GM10847 (cell line): ENCODE measurements around the gene COLEC12.

Source experiments
- POLR2A ChIP-seq: IDR thresholded peaks from 2 replicates; pipeline ENCODE4 v1.6.1; 2011; ENCODE audit not compliant: insufficient read length; ENCODE audit errors: extremely low read depth

COLEC12 gene

GRCh38 chr18:500632-501405, at the start of gene COLEC12:
TSS of gene COLEC12 (minus strand) at chr18:500701. CDS start at chr18:500514, 187 bp downstream.
- no peak for TF ChIP-seq POLR2A

GRCh38 chr18:549967-550366, 49.5 kb upstream of the COLEC12 start:
- no peak for TF ChIP-seq POLR2A

DNA sequence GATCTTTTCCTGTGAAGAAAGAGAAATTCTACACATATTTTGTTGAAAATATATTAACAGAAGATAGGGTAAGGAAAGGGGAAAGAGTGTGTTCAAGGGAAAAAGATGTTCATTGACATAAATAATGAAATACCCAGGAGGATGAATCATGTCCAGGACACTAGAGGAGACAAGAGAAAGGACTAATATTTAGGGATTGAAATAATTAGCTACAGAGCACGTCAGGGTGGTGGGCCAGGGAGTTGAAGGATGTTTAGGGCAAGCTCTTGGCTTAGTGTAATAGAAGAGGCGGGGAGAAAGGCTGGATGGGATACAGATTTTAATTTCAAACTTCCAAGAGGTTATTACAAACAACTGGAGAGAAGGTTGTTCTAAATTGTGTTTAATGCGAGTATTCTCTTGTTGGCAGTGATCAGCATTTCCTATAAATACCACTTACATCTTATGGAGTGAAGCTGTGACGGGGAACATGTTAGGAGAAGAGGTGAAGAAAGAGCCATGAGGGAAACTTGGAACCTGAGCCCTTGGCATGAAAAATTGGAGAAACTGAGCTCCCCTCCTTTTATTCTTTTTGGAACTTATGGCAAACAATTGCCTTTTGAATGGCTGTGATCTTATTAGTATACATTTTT, 43.1 kb upstream of the COLEC12 start:
- TF ChIP-seq POLR2A, result no peak

- TF ChIP-seq POLR2A, result no peak
These were observed 33.6 kb upstream of the COLEC12 start for GRCh38 chr18:533995-534601.

DNA sequence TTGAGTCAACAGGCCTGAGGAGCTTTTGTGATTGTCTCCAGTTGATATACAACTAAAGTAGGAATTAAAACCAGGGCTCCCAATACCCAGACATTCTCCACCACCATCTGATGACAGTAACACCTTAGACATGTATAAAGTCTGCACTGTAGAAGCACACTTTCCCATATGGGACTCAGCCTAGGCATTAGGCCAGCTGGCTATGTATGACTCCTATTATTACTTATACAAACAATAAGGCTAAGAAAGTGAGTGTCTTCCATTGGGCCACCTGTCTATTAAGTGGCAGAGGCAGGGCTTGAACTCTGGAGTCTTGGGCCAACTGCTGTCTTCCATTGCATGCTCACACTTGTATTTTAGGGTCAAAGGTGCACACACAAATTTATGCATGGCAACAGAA, 32.1 kb upstream of the COLEC12 start:
- no peak for TF ChIP-seq POLR2A

DNA sequence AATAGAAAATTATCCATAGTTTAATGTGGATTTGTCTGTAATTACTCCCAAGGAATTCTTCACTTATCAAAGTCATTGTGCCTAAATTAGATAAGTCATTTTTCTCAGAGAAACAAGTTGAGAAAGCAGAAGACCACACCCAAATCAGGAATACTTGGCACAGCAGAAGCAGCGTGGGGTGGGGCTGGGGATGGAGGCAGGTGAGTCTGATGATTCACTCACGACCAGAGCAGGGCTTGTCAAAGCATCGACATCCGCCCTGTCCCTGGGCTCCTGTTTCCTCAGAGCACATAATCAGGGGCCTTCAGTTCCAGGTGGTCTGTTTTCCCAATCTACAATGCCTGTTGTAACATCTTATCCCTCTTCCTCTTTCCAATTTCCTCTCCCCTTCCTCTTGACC, 31.5 kb upstream of the COLEC12 start:
- TF ChIP-seq POLR2A, result no peak

DNA sequence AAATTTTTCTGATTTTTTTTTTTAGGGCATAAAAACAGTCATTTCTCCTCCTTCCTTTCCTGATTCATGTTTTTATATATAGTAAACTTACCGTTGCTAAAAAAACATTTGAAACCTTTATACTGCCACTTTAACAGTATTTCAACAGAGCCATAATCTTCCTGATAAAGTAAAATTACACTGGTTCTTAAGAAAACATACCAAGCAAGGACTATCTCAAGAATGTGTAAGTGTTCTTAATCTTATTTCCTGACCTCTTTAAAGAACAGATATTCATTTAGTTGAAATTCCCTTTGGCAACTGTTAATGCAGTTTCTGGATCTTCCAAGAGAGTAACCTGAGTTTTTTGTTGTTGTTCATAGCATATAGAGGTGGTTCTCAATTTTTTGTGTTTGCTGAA, 26.6 kb upstream of the COLEC12 start:
- no peak for TF ChIP-seq POLR2A

DNA sequence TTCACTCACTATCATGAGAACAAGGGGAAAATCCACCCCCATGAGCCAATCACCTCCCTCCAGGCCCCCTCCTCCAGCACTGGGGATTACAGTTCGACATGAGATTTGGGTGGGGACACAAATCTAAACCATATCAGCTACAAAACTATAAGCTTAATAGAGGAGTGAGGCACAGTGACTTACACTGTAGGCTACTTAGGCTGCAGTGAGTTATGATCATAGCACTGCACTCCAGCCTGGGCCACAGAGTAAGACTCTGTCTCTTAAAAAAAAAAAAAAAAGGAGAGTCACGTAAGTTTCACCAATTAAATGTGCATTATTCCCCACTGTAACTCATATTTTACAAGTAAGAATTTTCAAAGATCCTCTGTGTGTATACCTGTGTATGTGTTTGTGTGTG, 26.2 kb upstream of the COLEC12 start:
- no peak for TF ChIP-seq POLR2A

- TF ChIP-seq POLR2A, result no peak
These were observed 24.7 kb upstream of the COLEC12 start for GRCh38 chr18:525036-525797.

DNA sequence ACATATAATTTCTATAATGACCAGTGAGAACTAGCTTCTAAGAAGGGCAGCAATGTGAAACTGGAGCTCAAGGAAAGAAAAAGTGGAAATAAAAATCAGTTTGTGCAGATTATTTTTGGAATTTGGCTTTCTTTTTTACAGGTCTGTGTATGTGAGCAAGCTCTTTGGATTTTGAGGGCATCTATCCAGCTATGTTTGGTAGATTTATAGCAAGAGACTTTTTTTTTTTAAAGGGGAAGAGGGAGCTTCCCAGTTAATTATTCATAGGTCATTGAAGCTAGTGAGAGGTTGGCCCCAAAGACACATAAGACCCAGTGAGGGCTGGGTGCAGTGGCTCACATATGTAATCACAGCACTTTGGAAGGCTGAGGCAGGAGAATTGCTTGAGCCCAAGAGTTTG, 24.0 kb upstream of the COLEC12 start:
- TF ChIP-seq POLR2A, result no peak

DNA sequence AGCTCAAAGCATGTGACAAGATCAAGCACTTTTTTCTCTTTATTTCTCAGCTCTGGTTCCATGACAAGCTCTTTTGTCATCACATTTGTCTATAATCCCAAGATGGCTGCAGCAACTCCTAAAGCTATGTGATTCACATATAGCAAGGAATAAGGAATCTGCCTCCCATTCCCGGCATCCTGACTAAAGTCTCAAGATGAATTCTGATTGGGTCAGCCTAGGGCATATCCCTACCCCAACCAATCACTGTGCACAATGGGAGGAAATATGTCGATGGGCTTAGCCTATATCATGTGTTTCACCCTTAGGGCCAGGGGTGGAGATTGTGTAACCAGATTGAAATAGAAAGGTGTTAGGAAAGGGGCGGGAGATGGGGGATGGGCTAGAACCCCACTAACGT, 23.1 kb upstream of the COLEC12 start:
- TF ChIP-seq POLR2A, result no peak

- TF ChIP-seq POLR2A, result no peak
These were observed 18.7 kb upstream of the COLEC12 start for GRCh38 chr18:519019-519879.

- TF ChIP-seq POLR2A, result no peak
These were observed 17.6 kb upstream of the COLEC12 start for GRCh38 chr18:518081-518480.

DNA sequence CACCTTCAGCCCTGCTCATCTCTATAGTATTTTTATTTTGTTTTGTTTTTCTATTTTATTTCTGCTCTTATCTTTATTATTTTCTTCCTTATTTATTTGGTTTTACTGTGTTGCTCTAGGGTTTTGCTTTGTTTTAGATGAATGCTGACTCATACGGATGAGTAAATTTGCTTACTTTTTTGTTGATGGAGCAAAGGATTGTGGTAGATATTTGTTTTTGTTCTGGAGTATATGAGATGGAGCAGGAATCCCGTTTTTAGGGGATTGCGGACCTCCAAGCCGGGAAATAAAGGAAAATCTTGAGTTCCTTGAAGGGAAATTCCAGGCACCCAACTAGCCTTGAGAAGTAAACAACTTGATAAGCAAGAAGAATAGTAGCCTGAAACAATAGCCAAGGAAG, 15.3 kb upstream of the COLEC12 start:
- TF ChIP-seq POLR2A, result no peak
